ENCODE results near the gene HBP1.

DNA sequence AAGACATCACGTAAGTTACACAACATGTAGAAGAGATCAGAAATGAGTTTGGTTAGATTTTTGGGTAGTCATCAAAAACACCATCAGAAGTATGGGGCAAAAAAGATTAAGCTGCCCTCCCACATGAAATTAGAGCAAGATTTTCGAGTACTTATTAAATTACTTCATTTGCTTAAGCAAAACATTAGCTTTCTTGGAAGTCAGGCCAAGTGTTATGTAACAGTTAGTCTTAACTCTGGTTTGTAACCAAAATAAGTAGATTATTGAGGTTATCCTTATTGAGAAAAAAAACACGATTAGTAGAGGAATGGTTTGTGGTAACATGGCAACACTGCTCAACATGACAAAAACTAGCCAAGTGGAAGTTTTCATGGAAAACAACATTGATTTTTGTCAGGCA, 37.9 kb downstream of the HBP1 start:
- TF ChIP-seq, protein P1, sequence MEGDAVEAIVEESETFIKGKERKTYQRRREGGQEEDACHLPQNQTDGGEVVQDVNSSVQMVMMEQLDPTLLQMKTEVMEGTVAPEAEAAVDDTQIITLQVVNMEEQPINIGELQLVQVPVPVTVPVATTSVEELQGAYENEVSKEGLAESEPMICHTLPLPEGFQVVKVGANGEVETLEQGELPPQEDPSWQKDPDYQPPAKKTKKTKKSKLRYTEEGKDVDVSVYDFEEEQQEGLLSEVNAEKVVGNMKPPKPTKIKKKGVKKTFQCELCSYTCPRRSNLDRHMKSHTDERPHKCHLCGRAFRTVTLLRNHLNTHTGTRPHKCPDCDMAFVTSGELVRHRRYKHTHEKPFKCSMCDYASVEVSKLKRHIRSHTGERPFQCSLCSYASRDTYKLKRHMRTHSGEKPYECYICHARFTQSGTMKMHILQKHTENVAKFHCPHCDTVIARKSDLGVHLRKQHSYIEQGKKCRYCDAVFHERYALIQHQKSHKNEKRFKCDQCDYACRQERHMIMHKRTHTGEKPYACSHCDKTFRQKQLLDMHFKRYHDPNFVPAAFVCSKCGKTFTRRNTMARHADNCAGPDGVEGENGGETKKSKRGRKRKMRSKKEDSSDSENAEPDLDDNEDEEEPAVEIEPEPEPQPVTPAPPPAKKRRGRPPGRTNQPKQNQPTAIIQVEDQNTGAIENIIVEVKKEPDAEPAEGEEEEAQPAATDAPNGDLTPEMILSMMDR (conservative IDR thresholded peaks at IDR 0.05 in 1 of 2, IDR thresholded peaks at IDR 0.05 in 1 of 2; ENCODE audit: extremely low read depth in 1 of 2, insufficient read depth in 1 of 2, low read depth in 1 of 2, low read length in 2 of 2): no peak
- TF ChIP-seq EZH2 (IDR thresholded peaks at IDR 0.05; ENCODE audit: borderline replicate concordance, low read length): no peak
